NOMO-1 treated with dmso at 0.1 percent for 144 hours (cell line): ENCODE results near the gene PPP1R27.

ENCODE experiments used
- DNase-seq: peaks from one replicate; lab custom pipeline; 2025; ENCODE audit not compliant: unreplicated experiment; lab: John Stamatoyannopoulos, UW

The PPP1R27 gene

GRCh38 chr17:81863123-81863675 lies 28.3 kb upstream of the PPP1R27 start:
- DNase-seq: no peak

- peak; percentile 100 for DNase-seq
Measured at GRCh38 chr17:81860756-81861568, 26.1 kb upstream of the PPP1R27 start.

- no peak for DNase-seq
Measured at GRCh38 chr17:81859906-81860755, 25.3 kb upstream of the PPP1R27 start, which contains the start of gene P4HB. TSS of gene P4HB (minus strand) at chr17:81860535. CDS start at chr17:81860471, 64 bp downstream.

GRCh38 chr17:81858967-81859905 lies 24.4 kb upstream of the PPP1R27 start:
- no peak for DNase-seq

GRCh38 chr17:81858170-81858966 lies 23.5 kb upstream of the PPP1R27 start:
- DNase-seq: no peak

GRCh38 chr17:81854974-81855774 lies 20.3 kb upstream of the PPP1R27 start:
- no peak for DNase-seq

GRCh38 chr17:81852237-81852636 lies 17.4 kb upstream of the PPP1R27 start:
- no peak for DNase-seq

GRCh38 chr17:81851423-81851822 lies 16.6 kb upstream of the PPP1R27 start:
- DNase-seq: no peak

GRCh38 chr17:81849457-81849856 lies 14.6 kb upstream of the PPP1R27 start:
- DNase-seq: no peak

- no peak for DNase-seq
Measured at GRCh38 chr17:81846743-81847689, 12.2 kb upstream of the PPP1R27 start.

- DNase-seq: no peak
Measured at GRCh38 chr17:81845881-81846742, 11.3 kb upstream of the PPP1R27 start.

GRCh38 chr17:81845361-81845760 lies 10.5 kb upstream of the PPP1R27 start:
- DNase-seq: no peak

- DNase-seq: no peak
Measured at GRCh38 chr17:81844887-81845286, 10.0 kb upstream of the PPP1R27 start.

- DNase-seq: no peak
Measured at GRCh38 chr17:81844327-81844851, 9.5 kb upstream of the PPP1R27 start.

- DNase-seq: no peak
Measured at GRCh38 chr17:81843713-81844326, 9.0 kb upstream of the PPP1R27 start.
